Hepatocyte (in vitro differentiated cells): ENCODE measurements around the gene DUSP16. TPM values are rescaled to one million over a fixed set of nuclear protein-coding genes. Genes with fewer than 3 reads are reported as not detected.

Experiments used
- DNase-seq: peaks from one replicate; pipeline ENCODE4 v3.0.0-alpha.2; 2016; ENCODE audit warnings: low spot score
- H2AFZ ChIP-seq: fragments of 200-600 bp; sonication (generic); 2 replicates; pipeline ENCODE4 v1.6.0; 2016; ENCODE audit warnings: antibody characterized with exemption, mild to moderate bottlenecking
- H3K27ac ChIP-seq: fragments of 200-600 bp; sonication (generic); 2 replicates; pipeline ENCODE4 v1.5.1; 2016; ENCODE audit warnings: mild to moderate bottlenecking
- H3K27me3 ChIP-seq: fragments of 200-600 bp; sonication (generic); 2 replicates; pipeline ENCODE4 v1.6.1; 2016
- H3K36me3 ChIP-seq: fragments of 200-600 bp; sonication (generic); replicated peaks from 2 replicates; pipeline ENCODE4 v1.5.1; 2016; ENCODE audit warnings: low read depth; ENCODE audit not compliant: insufficient read depth
- H3K4me1 ChIP-seq: fragments of 200-600 bp; sonication (generic); 2 replicates; pipeline ENCODE4 v1.5.1; 2016; ENCODE audit warnings: mild to moderate bottlenecking, moderate library complexity; ENCODE audit not compliant: insufficient read depth
- H3K4me2 ChIP-seq: fragments of 200-600 bp; sonication (generic); 2 replicates; pipeline ENCODE4 v1.6.0; 2016
- H3K4me3 ChIP-seq: fragments of 200-600 bp; sonication (generic); 2 replicates; pipeline ENCODE4 v1.5.1; 2016; ENCODE audit warnings: mild to moderate bottlenecking
- H3K79me2 ChIP-seq: fragments of 200-600 bp; sonication (generic); 2 replicates; pipeline ENCODE4 v1.6.0; 2017; ENCODE audit warnings: mild to moderate bottlenecking
- H3K9me2 ChIP-seq: fragments of 200-600 bp; sonication (generic); replicated peaks from 2 replicates; pipeline ENCODE4 v1.6.0; 2017; ENCODE audit warnings: mild to moderate bottlenecking; ENCODE audit not compliant: insufficient read depth
- H3K9me3 ChIP-seq: fragments of 200-600 bp; sonication (generic); 2 replicates; pipeline ENCODE4 v1.5.1; 2016; ENCODE audit warnings: low read depth, mild to moderate bottlenecking
- H4K20me1 ChIP-seq: fragments of 200-600 bp; sonication (generic); 2 replicates; pipeline ENCODE4 v1.6.0; 2016; ENCODE audit warnings: mild to moderate bottlenecking; ENCODE audit not compliant: insufficient read depth, poor library complexity, severe bottlenecking
- EZH2 ChIP-seq: fragments of 200-600 bp; sonication (generic); IDR thresholded peaks from 2 replicates; pipeline ENCODE4 v1.6.1; 2016; ENCODE audit warnings: antibody characterized with exemption, mild to moderate bottlenecking, borderline replicate concordance
- EZH2phosphoT487 ChIP-seq: fragments of 200-600 bp; sonication (generic); IDR thresholded peaks from one replicate; pipeline ENCODE4 v1.6.1; 2018; ENCODE audit warnings: antibody characterized with exemption, mild to moderate bottlenecking, low read depth, moderate library complexity; ENCODE audit not compliant: unreplicated experiment, severe bottlenecking
- WGBS: methylation state at CpG from one replicate; pipeline ENCODE4 v1.1.6; 2016; ENCODE audit warnings: low lambda C conversion rate; ENCODE audit errors: missing lambda C conversion rate; 5-methylcytosine and 5-hydroxymethylcytosine counted together
- polyA plus RNA-seq: library from polyadenylated mRNA; unstranded; fragments of >200 nt; fragmentation: Nextera tagmentation; extraction: Ambion mirVana; gene quantifications from 2 replicates; pipeline ENCODE4 v1.2.1, GENCODE V29; 2016
- total RNA-seq: library from RNA; depleted of rRNA; stranded (reverse); fragments of >200 nt; gene quantifications from 2 replicates; pipeline ENCODE4 v1.2.3, GENCODE V29; 2014
- TF ChIP-seq, protein P1 (sequence below): fragments of 200-600 bp; sonication (generic); IDR thresholded peaks from 2 replicates; pipeline ENCODE4 v1.5.1; 2016; ENCODE audit warnings: antibody characterized with exemption, mild to moderate bottlenecking; ENCODE audit not compliant: poor library complexity

Gene DUSP16
- total and polyA plus RNA-seq, 2 experiments from 2014 or later = 13.4 to 74.1 TPM

DNA sequence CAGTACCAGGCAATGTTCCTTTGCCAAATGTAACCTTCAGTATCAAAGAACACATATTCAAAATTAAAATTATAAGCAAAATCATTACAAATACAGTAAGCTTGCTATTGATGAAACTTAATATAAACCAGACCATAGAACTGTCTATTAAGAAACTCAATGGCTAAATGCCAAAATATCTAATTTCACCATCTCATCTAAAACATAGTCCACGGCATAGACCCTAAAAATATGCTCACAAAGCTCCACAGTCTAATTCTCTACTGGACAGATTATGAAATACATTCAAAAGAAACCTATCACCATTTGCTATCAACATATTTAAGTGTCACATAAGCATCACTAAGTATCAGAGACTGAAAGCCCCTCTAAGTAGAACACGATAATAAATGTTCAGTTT, 25.2 kb downstream of the DUSP16 start:
- Histone ChIP-seq H3K9me3 (no peaks in the 10 kb centered on the region), H4K20me1 (no peaks in the 10 kb centered on the region), H3K4me2 (no peak overlapping the region), H3K9me2 (no peaks in the 10 kb centered on the region), H3K27ac (no peak overlapping the region), H2AFZ (no peak overlapping the region), H3K4me1 (peaks cover 38% of the 10 kb centered on the region), H3K4me3 (no peak overlapping the region), H3K79me2 (peaks cover 74% of the 10 kb centered on the region), H3K27me3 (no peaks in the 10 kb centered on the region), H3K36me3 (no peaks in the 10 kb centered on the region)
- TF ChIP-seq EZH2 = no peak
- TF ChIP-seq, protein P1, sequence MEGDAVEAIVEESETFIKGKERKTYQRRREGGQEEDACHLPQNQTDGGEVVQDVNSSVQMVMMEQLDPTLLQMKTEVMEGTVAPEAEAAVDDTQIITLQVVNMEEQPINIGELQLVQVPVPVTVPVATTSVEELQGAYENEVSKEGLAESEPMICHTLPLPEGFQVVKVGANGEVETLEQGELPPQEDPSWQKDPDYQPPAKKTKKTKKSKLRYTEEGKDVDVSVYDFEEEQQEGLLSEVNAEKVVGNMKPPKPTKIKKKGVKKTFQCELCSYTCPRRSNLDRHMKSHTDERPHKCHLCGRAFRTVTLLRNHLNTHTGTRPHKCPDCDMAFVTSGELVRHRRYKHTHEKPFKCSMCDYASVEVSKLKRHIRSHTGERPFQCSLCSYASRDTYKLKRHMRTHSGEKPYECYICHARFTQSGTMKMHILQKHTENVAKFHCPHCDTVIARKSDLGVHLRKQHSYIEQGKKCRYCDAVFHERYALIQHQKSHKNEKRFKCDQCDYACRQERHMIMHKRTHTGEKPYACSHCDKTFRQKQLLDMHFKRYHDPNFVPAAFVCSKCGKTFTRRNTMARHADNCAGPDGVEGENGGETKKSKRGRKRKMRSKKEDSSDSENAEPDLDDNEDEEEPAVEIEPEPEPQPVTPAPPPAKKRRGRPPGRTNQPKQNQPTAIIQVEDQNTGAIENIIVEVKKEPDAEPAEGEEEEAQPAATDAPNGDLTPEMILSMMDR = no peak
- TF ChIP-seq EZH2phosphoT487 = no peak
- 89% methylated on average over 2 of the region's 2 CpGs for WGBS
- no peak for DNase-seq

DNA sequence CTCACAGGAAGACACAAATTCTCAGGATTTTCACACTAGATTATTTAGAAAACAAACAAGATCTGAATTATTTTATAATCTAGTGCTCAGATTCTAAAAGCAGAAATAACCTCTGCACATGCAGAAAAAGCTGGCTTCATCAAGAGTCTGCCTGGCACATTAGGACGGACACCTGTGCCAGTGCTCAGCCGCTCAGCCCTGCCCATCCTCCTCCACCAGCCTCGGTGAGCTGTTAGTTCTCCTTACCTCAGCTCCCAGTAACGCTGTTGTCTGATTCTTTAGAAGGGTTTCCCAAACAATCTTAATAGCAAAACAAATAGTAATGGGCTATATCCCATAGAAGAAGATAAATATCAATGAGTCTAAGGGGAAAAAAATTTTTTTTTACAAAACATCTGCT, 27.7 kb downstream of the DUSP16 start:
- Histone ChIP-seq H3K79me2 (peaks cover 72% of the 10 kb centered on the region), H3K4me2 (no peak overlapping the region), H3K9me2 (no peaks in the 10 kb centered on the region), H3K9me3 (no peaks in the 10 kb centered on the region), H3K27me3 (no peaks in the 10 kb centered on the region), H3K27ac (peak overlapping the region; percentile 95), H2AFZ (no peak overlapping the region), H3K4me1 (peaks cover 46% of the 10 kb centered on the region), H4K20me1 (no peaks in the 10 kb centered on the region), H3K4me3 (no peak overlapping the region), H3K36me3 (no peaks in the 10 kb centered on the region)
- no peak for DNase-seq
- TF ChIP-seq EZH2phosphoT487 (no peak), EZH2 (no peak)
- TF ChIP-seq, protein P1 = no peak
- WGBS = 76% methylated on average over 4 of the region's 4 CpGs

- peak overlapping the region; percentile 57 for H3K4me2 ChIP-seq
- TF ChIP-seq EZH2 (no peak), EZH2phosphoT487 (no peak)
- TF ChIP-seq, protein P1 = no peak
- peak overlapping the region; percentile 95 for H3K27ac ChIP-seq
Measured at GRCh38 chr12:12534166-12534866, 28.3 kb downstream of the DUSP16 start.

More at GRCh38 chr12:12534166-12534866, 28.3 kb downstream of the DUSP16 start:
- H3K9me2 ChIP-seq = no peaks in the 10 kb centered on the region
- DNase-seq = peak; percentile 60
- H4K20me1 ChIP-seq = no peaks in the 10 kb centered on the region
- H3K4me1 ChIP-seq = peaks cover 46% of the 10 kb centered on the region
- WGBS = 63% methylated on average over 8 of the region's 8 CpGs
- no peaks in the 10 kb centered on the region for H3K27me3 ChIP-seq
- H3K36me3 ChIP-seq = no peaks in the 10 kb centered on the region
- no peaks in the 10 kb centered on the region for H3K9me3 ChIP-seq
- H3K4me3 ChIP-seq = no peak overlapping the region
- peaks cover 72% of the 10 kb centered on the region for H3K79me2 ChIP-seq
- no peak overlapping the region for H2AFZ ChIP-seq
